ENCODE measurements around the gene TNS4. TPM values are rescaled to one million over a fixed set of nuclear protein-coding genes. Genes with fewer than 3 reads are reported as not detected.

TNS4 gene
- total RNA-seq, 1 donor from 2014 or later = not detected

DNA sequence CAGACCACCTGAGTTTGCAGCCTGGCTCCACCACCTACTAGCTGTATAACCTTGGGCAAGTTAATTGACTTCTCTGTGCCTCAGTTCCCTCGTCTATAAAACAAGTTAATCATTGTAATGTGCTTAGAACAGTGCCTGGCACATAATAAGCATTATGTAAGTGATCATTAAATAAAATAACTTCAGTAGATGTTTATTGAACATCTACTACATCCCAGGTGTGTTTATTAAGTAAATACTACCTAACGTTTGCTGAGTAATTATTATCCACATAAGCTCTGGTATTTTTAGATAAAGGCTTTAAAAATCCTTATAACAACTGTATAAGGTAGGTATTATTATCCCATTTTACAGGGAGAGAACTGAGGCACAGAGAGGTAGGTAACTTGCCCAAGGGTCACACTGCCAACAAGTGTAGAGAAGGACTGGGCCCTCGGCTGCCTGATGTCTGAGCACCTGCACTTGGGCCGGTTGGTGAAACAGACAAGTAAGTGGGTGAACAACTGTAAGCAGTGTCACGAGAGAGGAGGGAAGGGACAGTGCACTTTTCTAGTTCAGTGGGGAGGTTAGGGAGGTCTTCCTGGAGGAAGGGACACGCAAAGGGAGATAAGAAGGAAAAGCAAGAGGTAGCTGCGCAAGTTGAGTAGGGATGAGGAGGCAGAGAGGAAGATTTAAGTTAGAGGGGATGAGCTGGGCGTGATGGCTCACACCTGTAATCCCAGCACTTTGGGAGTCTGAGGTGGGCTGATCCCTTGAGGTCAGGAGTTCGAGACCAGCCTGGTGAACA lies 4.6 kb downstream of the TNS4 start:
- DNase-seq (ENCODE audit: low spot score in 2 of 2) = no peak
- no peak for FAIRE-seq

DNA sequence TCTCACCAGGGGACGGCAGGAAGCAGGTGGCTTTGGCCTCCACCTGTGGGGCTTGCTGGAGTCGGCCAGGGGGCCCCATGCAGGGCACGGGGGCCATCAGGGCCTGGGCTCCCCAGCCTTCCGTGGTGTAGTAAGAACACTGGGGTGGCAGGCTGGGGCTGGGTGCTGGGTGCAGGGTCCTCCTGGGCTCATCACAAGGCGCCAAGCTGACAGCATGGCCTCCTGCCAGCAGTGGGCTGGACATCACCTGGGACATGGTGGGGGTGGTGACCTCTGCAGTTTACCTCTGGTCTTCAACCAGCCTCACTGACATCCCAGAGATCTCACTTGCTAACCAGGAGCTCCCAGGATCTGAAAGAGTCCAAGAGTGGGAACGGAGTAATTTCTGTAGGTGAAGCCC lies 5.3 kb downstream of the TNS4 start:
- FAIRE-seq (no peak), DNase-seq (ENCODE audit: low spot score in 2 of 2) (no peak)

DNA sequence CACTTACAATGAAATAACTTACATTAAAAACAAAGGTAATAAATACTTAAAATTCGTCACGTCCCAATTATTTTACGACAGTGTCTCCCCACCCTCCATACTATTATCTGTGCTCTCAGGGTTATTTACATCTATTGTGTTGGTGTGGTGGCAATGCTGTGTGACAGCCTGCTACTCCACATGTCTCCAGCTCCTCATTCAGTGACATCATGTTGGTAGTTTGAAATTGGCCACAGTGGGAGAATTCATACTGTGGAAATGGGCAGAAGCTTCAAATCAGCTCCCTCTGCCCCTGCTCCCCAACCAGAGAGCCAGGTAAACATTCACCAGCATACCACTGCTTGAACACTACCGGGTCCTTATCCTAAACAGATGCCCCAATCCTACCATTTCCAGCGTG lies 6.3 kb downstream of the TNS4 start:
- no peak for DNase-seq (ENCODE audit: low spot score in 2 of 2)

DNA sequence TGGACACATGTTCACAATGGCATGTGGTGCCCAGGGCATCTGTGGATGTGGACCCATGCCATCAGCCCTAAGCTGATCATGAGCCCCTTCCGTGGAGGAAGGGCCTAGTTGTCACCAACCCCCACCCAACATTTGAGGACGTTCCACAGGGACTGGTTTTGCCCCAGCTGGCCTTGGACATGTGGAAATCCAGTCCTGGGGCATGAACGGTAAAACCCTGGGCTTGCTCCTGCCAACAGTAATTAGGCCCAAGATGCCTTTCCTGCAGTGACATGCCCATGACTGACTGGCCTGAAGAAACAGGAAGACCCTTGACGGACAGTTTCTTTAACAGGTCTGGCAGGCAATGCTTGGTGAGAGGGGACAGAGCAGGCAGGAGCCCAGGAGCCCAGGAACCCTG lies 7.7 kb downstream of the TNS4 start:
- no peak for DNase-seq (ENCODE audit: low spot score in 2 of 2)
- no peak for FAIRE-seq

More for the DNA sequence above, 6.3 kb downstream of the TNS4 start:
- no peak for FAIRE-seq

DNA sequence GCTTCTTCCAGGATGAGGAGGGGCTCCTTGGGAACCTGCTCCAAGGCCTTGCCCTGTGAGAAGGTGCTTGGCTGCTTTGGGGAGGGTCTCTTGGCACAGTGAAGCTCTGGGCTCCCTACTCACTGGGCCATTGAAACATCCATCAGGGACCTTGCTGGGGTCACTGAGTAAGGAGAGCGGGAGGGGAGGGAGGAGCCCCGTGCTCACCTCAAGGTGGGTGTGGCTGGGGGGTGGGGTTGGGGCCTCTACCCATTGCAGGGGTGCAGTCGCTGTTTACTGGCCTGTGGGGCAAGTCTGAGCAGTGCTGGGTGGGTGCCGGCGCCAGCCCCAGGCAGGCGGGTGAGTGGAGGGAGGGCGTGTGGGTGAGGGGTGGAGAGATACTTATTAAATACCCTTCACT lies 9.9 kb downstream of the TNS4 start:
- DNase-seq (ENCODE audit: low spot score in 2 of 2) (no peak), FAIRE-seq (no peak)

DNA sequence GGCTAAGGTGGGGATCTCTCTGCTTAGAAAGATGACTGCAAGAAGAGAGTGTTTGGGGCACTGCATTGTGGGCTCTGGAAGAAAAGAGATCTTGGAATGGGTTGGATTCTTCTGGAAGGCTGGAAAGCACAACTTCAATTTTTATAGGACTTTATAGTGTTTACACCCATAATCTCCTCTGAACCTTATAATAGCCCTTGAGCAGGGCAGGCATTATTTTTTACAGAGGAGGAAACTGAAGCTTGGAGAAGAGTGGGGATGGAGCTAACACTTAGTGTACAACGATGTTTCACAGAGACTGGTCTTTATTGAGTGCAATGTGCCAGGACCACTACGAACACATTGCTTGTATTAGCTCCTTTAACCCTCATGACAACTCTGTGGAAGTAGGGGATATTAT lies 10.4 kb downstream of the TNS4 start:
- FAIRE-seq = no peak
- no peak for DNase-seq (ENCODE audit: low spot score in 2 of 2)

DNA sequence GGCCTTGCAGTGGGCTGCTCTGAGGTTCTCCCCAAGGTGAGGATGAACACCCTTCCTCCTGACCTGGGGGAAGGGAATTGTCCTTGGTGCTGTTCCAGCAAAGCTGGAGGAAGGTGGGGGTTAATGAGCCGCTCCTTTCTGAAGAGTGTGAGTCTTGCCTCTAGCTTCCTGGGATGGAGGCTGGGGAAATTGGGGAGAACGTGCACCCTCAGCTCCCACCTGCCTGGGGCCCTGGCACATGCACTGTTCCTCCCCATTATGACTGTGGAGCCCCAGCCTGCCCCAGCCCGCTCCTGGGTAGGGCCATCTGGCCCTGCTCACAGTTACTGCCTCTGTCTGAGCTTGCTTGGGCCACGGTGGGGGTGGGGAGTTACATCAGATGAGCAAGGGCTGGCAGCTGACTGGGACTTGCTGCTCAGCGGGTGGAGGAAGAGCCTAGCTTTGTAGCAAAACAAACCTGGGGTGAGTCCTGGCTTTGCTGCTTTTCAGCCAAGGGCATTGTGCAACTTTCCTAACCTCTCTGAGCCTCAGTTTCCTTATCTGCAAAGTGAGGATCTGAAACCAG lies 11.1 kb downstream of the TNS4 start:
- peak; percentile 60 to 62 for DNase-seq (ENCODE audit: low spot score in 2 of 2)
- FAIRE-seq = no peak

DNA sequence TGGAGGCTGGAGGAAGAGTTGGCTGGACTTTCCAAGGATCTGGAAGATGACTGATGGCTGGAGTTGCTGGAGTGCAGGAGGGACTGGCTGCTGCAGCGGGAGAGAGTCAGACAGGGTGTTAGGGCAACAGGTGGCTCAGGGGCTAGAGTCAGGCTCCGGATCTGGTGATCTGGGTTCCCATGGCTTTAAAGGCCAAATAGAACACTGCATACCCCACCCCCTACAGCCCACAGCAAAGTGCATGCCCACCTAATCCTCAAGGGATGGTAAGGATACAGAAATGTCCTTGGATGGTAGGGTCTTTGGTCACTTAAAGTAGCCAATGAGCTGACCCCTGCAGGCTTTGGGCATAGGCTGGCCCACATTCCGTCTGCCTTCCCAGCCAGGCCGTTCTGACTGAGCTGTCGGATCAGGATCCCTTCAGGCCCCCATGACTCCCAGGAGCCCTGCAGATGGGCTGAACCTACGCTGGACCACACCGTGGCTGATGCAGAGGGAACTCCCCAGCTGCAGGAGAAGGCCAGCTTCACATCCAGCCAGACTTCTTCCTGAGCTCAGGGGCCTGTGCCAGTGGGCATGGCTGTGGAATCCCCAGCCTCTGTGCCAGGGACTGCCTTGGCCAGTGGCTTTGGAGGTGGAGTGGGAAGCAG lies 13.9 kb downstream of the TNS4 start:
- DNase-seq (ENCODE audit: low spot score in 2 of 2) (no peak), FAIRE-seq (no peak)

DNA sequence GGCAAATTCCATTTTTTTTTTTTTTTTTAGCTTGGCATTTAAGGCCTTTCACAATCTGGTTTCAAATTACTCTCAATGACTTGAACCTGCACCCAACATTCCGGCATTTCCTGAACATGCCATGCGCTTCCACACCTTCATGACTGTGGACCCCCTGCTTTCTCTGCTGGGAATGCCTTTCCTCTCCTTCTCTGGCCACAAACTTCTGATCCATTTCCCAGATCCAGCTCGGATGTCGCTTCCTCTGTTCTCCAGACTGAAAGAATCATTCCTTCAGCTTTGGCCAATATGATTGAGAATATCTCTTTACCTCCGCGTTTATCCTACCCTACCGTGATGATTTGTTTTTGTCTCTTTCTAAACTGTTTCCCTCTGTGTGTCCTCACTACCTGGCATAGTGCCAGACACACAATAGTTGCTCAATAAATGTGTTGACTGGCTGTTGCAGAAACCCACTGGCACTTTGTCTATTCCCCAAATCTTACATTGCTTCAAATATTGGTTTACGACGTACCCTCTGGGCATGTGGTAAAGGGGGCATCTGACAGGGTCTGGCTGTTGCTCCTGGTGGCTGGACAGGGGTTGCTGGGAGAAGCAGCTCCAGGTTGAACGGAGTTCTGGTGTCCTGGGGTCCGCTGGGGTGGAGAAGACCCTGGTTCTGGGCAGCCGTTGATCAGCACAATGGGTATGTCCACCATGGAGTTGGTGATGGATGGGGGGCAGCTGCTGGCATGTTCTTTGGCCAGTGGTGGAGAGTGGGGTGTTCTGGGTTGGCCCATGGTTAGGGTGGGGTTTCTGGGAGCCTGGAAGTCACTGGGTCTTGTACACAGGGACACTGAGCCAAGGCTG lies 14.7 kb downstream of the TNS4 start:
- FAIRE-seq (no peak), DNase-seq (ENCODE audit: low spot score in 2 of 2) (no peak)

DNA sequence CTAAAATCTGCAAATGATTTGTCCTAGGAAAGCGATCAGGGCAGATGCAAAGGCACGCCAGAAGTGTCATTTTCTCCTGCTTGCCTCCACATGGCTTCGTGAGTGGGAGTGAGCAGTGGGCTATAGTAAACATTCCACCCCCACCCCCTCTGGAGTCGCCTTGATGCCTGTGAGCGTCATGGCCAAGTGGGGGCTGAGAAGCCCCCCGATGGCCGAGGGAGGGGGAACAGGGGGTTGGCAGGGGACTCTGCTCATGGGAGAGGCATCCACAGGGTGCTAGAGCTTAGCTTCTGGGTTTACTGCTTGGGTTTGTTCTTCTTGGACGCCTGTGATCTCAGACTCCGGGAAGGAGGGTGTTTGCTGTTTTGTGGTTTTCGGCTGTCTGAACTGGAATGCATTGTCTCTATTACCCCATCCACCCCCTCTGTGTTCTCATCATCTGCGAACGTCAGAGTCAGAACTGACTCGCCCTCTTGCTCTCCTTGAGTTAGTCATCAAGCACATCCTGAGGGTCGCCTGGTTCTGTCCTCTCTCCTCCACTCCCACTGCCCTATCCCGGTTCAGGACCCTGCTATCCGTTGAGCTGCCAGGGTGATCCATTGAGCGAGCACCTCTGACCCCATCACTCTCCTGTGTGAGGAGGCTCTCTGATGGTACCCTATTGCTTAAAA lies 15.4 kb downstream of the TNS4 start:
- FAIRE-seq (no peak), DNase-seq (ENCODE audit: low spot score in 2 of 2) (no peak)

DNA sequence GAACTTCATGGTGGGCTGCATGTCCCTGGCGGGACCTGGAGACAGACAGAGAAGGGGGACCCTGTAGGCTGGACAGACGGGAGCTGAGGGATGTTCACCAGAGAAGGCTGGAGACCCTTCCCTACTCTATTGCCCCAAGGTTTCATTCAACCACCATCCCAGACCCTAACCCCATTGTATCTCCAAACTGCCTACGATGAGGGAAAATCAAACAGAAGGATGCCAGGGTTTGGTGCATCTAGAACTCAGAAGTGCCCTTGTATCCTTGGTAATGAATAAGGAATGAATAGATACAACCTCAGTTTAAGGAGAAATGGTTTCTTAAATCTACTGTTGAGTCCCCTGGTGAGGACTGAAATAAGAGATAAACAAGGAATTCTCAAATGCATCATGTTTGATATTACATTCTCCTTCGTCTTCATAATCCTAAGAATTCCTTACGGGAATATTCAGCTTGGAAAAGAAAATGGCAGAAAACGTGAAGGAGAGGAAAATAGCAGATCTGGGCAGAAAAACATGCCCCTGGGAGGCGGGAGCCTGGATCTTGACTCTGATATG lies 16.4 kb downstream of the TNS4 start:
- no peak for FAIRE-seq
- DNase-seq (ENCODE audit: low spot score in 2 of 2) = no peak

DNA sequence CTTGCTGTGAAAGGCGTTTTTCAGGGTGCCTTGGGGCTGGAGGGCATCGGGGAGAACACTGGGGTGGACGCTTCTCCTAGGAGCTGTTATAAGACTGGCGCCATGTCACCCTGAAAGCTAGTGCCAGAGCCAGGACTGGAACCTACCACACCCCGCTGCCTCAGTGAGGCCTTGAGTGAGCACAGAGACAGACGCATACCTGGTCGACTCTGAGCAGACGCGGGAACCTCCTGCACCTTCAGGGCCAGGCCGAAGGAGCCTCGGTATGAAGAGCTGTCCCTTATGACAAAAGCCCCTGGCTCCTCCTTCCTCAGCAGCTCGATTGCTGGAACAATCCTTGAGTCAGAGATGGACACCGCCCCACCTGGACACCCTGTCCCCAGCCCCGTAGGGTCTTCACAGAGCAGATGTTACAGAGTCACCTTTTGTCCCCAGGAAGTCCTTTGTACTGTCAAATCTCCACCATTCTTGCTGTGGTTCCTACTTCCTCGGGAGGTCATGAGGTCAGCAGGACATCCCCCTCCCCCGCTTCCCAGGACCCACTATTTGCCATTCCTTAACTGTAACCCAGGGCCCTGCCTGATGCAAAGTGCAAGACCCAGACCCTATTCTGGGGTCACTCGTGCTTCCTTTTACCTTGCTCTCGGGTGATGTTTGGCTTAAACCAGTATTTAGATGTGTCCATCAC lies 17.0 kb downstream of the TNS4 start:
- DNase-seq (ENCODE audit: low spot score in 2 of 2) (no peak), FAIRE-seq (no peak)

DNA sequence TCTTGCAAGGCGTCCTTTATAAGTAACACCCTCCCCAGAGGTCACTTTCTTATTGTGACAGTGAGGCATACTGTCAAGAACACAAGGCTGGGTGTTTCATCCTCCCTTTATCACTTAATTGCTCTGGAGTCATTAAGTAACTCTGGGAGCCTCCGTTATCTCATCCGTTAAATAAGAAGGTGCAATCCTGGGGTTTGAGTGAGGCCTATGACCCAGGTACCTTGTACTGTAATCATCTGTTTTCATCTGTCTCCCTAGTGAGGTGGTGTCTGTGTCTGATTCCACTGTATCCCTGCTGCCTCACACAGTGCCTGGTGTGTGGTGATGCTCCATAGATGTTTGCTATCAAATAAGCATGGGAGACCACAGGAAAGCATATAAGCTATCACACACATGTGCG lies 17.7 kb downstream of the TNS4 start:
- DNase-seq (ENCODE audit: low spot score in 2 of 2) (no peak), FAIRE-seq (no peak)

DNA sequence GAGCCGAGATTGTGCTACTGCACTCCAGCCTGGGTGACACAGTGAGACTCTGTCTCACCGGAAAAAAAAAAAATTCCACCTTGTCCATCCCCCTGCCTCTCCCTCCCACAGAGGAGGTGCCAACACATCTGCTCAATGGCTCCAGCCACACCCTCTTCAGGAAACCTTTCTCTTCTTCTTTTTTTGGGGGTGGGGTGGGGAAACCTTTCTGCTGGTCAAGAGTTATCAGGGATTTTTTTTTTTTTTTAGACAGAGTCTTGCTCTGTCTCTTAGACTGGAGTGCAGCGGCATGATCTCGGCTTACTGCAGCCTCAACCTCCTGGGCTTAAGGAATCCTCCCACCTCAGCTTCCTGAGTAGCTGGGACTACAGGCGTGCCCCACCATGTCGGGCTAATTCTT lies 18.7 kb downstream of the TNS4 start:
- FAIRE-seq (no peak), DNase-seq (ENCODE audit: low spot score in 2 of 2) (no peak)

DNA sequence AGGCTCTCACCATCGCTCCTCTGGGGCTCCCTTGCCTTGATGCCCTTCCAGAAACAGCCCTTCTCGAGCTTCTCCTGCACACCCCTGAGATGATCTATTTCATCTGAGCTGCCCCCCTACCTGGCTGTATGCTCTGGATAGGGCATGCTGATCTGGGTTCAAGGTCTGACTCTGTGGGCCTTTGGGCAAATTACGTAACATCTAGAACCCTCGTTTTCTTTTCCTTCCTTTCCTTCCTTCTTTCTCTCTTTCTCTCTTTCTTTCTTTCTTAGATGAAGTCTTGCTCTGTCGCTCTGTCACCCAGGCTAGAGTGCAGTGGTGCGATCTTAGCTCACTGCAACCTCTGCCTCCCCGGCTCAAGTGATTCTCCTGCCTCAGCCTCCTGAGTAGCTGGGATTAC lies 20.3 kb downstream of the TNS4 start:
- FAIRE-seq (no peak), DNase-seq (ENCODE audit: low spot score in 2 of 2) (no peak)

DNA sequence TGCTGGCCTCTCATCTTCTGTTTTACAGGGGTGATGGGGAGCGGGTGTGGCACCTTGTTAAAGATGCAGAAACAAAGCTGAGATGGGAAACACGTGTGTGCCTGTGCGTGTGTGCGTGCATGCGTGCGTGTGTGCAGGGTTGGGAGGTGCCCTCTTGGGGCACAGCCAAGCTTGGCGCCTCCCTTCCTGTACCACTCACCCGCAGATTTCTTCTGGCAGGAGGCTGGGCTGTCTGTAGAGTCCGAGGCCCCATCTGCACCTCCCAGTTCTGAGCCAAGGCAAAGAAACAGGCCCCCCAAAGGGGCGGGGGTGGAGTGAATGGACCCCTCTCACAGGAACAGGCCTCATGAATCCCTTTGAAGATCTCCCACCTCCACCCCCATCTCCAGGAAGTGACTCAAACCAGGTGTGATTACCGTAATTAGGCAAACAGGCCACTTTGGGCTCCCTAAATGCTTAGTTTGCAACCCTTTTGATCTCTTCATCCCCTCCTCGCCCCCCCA lies 20.9 kb downstream of the TNS4 start:
- no peak for DNase-seq (ENCODE audit: low spot score in 2 of 2)
- no peak for FAIRE-seq

DNA sequence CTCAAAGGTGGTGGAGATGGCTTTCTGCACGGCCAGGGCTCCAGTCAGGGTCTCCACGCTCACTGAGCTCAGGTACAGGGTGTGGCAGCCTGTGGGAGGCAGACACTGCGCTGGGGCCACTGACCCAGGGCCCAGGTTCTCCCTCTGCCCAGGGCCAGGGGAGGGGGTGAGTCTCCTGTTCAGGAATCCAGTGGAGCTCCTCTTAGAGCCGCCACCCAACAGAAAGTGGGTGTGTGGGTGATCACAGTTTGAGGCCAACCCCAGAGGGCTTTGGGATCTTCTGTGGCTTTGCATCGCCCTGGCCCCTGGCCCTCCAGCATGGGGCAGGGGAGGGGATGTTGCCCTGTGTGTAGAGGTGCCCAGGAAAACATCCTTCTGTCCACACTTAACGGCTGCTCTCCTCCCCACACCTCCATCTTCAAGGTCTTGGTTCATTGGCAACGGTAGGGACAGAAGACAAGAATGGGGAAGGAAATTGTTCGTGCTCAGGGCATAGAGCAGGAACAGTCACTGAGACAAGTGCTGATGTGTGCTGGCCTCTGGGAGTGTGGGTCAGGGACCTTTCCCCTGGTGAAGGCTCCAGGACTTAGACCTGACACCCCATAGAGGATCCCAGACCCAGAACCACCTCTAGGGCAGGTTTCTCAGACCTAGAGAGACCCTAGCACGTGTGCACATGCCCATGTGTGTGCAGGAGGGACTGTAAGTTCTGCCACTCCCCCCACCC lies 21.5 kb downstream of the TNS4 start:
- no peak for DNase-seq (ENCODE audit: low spot score in 2 of 2)
- no peak for FAIRE-seq

DNA sequence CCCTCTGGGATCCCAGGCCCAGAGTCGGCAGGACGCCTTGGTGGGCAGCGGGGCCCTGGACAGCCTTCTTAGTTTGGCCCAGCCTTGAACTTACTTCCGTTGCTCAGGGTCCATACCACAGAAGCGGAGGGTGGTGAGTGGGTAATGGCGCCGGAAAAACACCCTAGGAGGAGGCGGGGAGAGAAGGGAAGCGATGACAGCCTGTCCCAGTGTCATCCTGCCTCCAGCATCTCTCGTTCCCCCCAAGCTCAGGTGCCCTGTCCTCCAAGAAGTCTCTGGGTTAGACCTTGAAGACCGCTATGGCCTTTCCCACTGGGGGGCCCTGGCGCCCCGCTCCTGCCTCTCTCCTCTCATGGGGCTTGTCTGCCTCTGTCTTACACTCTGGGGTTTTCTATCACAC lies 22.9 kb downstream of the TNS4 start:
- DNase-seq (ENCODE audit: low spot score in 2 of 2) (no peak), FAIRE-seq (no peak)

DNA sequence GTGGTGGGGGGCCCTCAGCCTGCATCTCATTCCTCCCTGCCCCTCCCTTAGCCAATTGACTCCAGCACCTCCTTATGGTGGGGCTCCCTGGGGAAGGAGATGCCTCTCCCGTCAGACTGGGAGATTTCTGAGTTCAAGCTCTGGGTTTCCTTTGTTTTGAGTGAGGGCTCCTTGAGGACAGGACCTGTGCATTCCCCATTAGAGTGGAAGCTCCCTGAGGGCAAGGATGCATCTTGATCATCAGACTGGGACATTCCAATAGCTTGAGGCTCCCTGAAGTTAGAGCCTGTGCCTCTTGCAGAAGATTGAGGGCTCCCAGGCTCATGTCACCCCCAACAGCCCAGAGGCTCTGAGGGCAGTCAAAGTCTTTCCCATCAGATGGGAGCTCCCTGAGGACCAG lies 23.6 kb downstream of the TNS4 start:
- no peak for DNase-seq (ENCODE audit: low spot score in 2 of 2)
- no peak for FAIRE-seq
